GM12878 (cell line): ENCODE results near the gene EVC. TPM values are rescaled to one million over a fixed set of nuclear protein-coding genes. Genes with fewer than 3 reads are reported as not detected.

Experiments used
- ATAC-seq: fragments of 200-7000 bp; cut with Tn5 transposase; 3 replicates; pipeline ENCODE4 v1.9.1; 2020; ENCODE audit warnings: mild to moderate bottlenecking, moderate library complexity
- BruUV-seq: library from RNA; stranded (reverse); fragments of 400-500 nt; replicated peaks from 2 replicates; lab custom pipeline; 2021; lab: Mats Ljungman, UMichigan
- CTCF ChIA-PET: fragments of 300-600 bp; sonication (Branson Sonifier 250); formaldehyde crosslinking; extraction: SDS; loops from one replicate; lab custom pipeline; 2021; ENCODE audit warnings: inconsistent platforms; lab: Yijun Ruan, JAX
- POLR2A ChIA-PET: fragments of 350-600 bp; formaldehyde crosslinking; extraction: SDS; loops from one replicate; lab custom pipeline; 2021; ENCODE audit warnings: inconsistent platforms; lab: Charles Lee
- RAD21 ChIA-PET: fragments of 300-600 bp; sonication (Branson Sonifier 250); formaldehyde crosslinking; loops from one replicate; lab custom pipeline; 2023; ENCODE audit warnings: antibody characterized with exemption; ENCODE audit not compliant: unreplicated experiment; lab: Charles Lee
- SMC1A ChIA-PET: fragments of 300-600 bp; sonication (Branson Sonifier 250); formaldehyde crosslinking; loops from one replicate; lab custom pipeline; 2023; ENCODE audit not compliant: unreplicated experiment, uncharacterized antibody; lab: Charles Lee
- DNase-seq: peaks from one replicate; pipeline ENCODE4 v3.0.0-alpha.2; 2011; ENCODE audit warnings: low read depth, low spot score
- FAIRE-seq: peaks from 3 replicates; lab custom pipeline; 2011; peaks lifted over from hg19 to GRCh38; lab: Jason Lieb, UNC
- H2AFZ ChIP-seq: 2 replicates; pipeline ENCODE4 v1.6.0; 2011; ENCODE audit warnings: low read depth, low read length, control low read depth; ENCODE audit not compliant: control insufficient read depth
- H3K27ac ChIP-seq: 2 replicates; pipeline ENCODE4 v1.5.1; 2011; ENCODE audit warnings: control low read depth; ENCODE audit not compliant: control insufficient read depth, insufficient read depth
- H3K27me3 ChIP-seq, 2 experiments: replicated peaks in 1 of 2; 2 replicates each; pipeline versions ENCODE4 v1.6.0 to v1.6.1; 2011; ENCODE audit warnings: low read length in 1 of 2; ENCODE audit not compliant: control insufficient read depth in 2 of 2, insufficient read depth in 2 of 2
- H3K36me3 ChIP-seq, 2 experiments: 2 replicates each; pipeline ENCODE4 v1.5.1; 2011; ENCODE audit warnings: low read length in 1 of 2; ENCODE audit not compliant: control insufficient read depth in 2 of 2, insufficient read depth in 2 of 2
- H3K4me1 ChIP-seq: 2 replicates; pipeline ENCODE4 v1.6.1; 2011; ENCODE audit warnings: mild to moderate bottlenecking, low read length, moderate library complexity, mixed read lengths; ENCODE audit not compliant: control insufficient read depth, insufficient read depth
- H3K4me2 ChIP-seq: 2 replicates; pipeline ENCODE4 v1.6.0; 2011; ENCODE audit warnings: control low read depth; ENCODE audit not compliant: control insufficient read depth, insufficient read depth
- H3K4me3 ChIP-seq: fragments of 200-600 bp; sonication (generic); 2 replicates; pipeline ENCODE4 v1.5.1; 2016
- H3K79me2 ChIP-seq: 2 replicates; pipeline ENCODE4 v1.6.0; 2011; ENCODE audit warnings: low read length; ENCODE audit not compliant: control insufficient read depth, insufficient read depth
- H3K9ac ChIP-seq: 2 replicates; pipeline ENCODE4 v1.8.0; 2011; ENCODE audit warnings: low read length, control low read depth, mixed read lengths; ENCODE audit not compliant: control insufficient read depth, insufficient read depth
- H3K9me3 ChIP-seq: replicated peaks from 3 replicates; pipeline ENCODE4 v1.5.1; 2011; ENCODE audit warnings: mild to moderate bottlenecking, low read length; ENCODE audit not compliant: control insufficient read depth, insufficient read depth
- H4K20me1 ChIP-seq: 2 replicates; pipeline ENCODE4 v1.6.0; 2011; ENCODE audit not compliant: control insufficient read depth, insufficient read depth
- ASH2L ChIP-seq: fragments of 300-600, 200-600 bp; sonication (generic); IDR thresholded peaks from 2 replicates; pipeline ENCODE4 v1.6.1; 2017; ENCODE audit warnings: low read depth, mild to moderate bottlenecking, borderline replicate concordance
- CBX5 ChIP-seq: sonication (generic); IDR thresholded peaks from 2 replicates; pipeline ENCODE4 v1.6.1; 2016; ENCODE audit warnings: low read depth, moderate library complexity, mild to moderate bottlenecking, inconsistent platforms
- CHD1 ChIP-seq: IDR thresholded peaks from 2 replicates; pipeline ENCODE4 v1.6.1; 2012; ENCODE audit warnings: low read depth, low read length, improper control_type of control experiment
- DPF2 ChIP-seq: fragments of 450-650 bp; IDR thresholded peaks from 2 replicates; pipeline ENCODE4 v1.6.1; 2017; ENCODE audit warnings: mild to moderate bottlenecking
- HSF1 ChIP-seq: fragments of 150-350 bp; IDR thresholded peaks from 2 replicates; pipeline ENCODE4 v1.6.1; 2014; ENCODE audit warnings: mild to moderate bottlenecking, low read depth, low read length
- IKZF1 ChIP-seq: fragments of 450-650 bp; conservative IDR thresholded peaks from 2 replicates; pipeline ENCODE4 v1.6.1; 2017; ENCODE audit warnings: antibody characterized with exemption, mild to moderate bottlenecking
- JUNB ChIP-seq: IDR thresholded peaks from 2 replicates; pipeline ENCODE4 v1.6.1; 2016; ENCODE audit warnings: antibody characterized with exemption, mild to moderate bottlenecking
- LARP7 ChIP-seq: fragments of 450-650 bp; IDR thresholded peaks from 2 replicates; pipeline ENCODE4 v1.6.1; 2017; ENCODE audit warnings: mild to moderate bottlenecking
- MTA2 ChIP-seq: fragments of 450-650 bp; IDR thresholded peaks from 2 replicates; pipeline ENCODE4 v1.6.1; 2016; ENCODE audit warnings: low read depth, mild to moderate bottlenecking, moderate library complexity
- NR2C2 ChIP-seq: IDR thresholded peaks from 2 replicates; pipeline ENCODE4 v1.6.1; 2011; ENCODE audit warnings: borderline replicate concordance, low read depth; ENCODE audit not compliant: control insufficient read depth, insufficient read length
- PAX8 ChIP-seq: fragments of 450-650 bp; IDR thresholded peaks from 2 replicates; pipeline ENCODE4 v1.6.1; 2017; ENCODE audit warnings: mild to moderate bottlenecking, moderate library complexity
- PKNOX1 ChIP-seq: fragments of 450-650 bp; IDR thresholded peaks from 2 replicates; pipeline ENCODE4 v1.6.1; 2016; ENCODE audit warnings: mild to moderate bottlenecking
- POLR2AphosphoS2 ChIP-seq: IDR thresholded peaks from 2 replicates; pipeline ENCODE4 v1.6.1; 2011; ENCODE audit warnings: low read depth, mild to moderate bottlenecking, low read length, improper control_type of control experiment, moderate library complexity
- SPI1 ChIP-seq: IDR thresholded peaks from 2 replicates; pipeline ENCODE4 v1.6.1; 2011; ENCODE audit warnings: low read depth, mild to moderate bottlenecking, low read length, moderate library complexity, borderline replicate concordance; ENCODE audit not compliant: insufficient read depth
- STAT1 ChIP-seq: fragments of 450-650 bp; conservative IDR thresholded peaks from 2 replicates; pipeline ENCODE4 v1.6.1; 2014; ENCODE audit warnings: antibody characterized with exemption, mild to moderate bottlenecking
- WRNIP1 ChIP-seq: IDR thresholded peaks from 2 replicates; pipeline ENCODE4 v1.6.1; 2011; ENCODE audit warnings: low read depth, low read length, improper control_type of control experiment, borderline replicate concordance
- ZNF592 ChIP-seq: fragments of 450-650 bp; IDR thresholded peaks from 2 replicates; pipeline ENCODE4 v1.6.1; 2017; ENCODE audit warnings: mild to moderate bottlenecking, moderate library complexity
- WGBS: methylation state at CpG from one replicate; pipeline ENCODE4 v1.1.6; 2016; ENCODE audit warnings: low lambda C conversion rate; ENCODE audit not compliant: insufficient replicate concordance, insufficient coverage; ENCODE audit errors: missing lambda C conversion rate; 5-methylcytosine and 5-hydroxymethylcytosine counted together
- in situ Hi-C: fragments of 300-500 bp; cut with MboI; formaldehyde crosslinking; loops from 9 replicates; pipeline ENCODE4 v1.14.3; 2018; ENCODE audit warnings: mixed read lengths
- intact Hi-C: fragments of 100-400 bp; cut with micrococcal nuclease; formaldehyde crosslinking; loops from one replicate; pipeline ENCODE4 v1.14.2; 2022; ENCODE audit not compliant: unreplicated experiment
- polyA plus RNA-seq, 11 experiments: library from polyadenylated mRNA; depleted of rRNA in 4 of 11; unstranded in 6 of 11; stranded (reverse) in 5 of 11; fragments of >200 nt; fragmentation: Nextera tagmentation in 4 of 11; fragmentation: Illumina TruSeq in 1 of 11; extraction: Ambion mirVana in 4 of 11; extraction: Trizol in 1 of 11; gene quantifications; 1 replicate in 1 of 11; 2 replicates in 10 of 11; pipeline versions ENCODE4 v1.2.1 to v1.2.3, GENCODE V29; 2011 to 2016; ENCODE audit warnings: inconsistent platforms in 2 of 11, missing spikeins in 2 of 11, low read depth in 1 of 11
- total RNA-seq, 4 experiments: library from RNA; depleted of rRNA in 3 of 4; stranded (reverse); fragments of >200 nt in 3 of 4; fragmentation: Illumina TruSeq in 1 of 4; extraction: Trizol in 1 of 4; gene quantifications; 2 replicates each; pipeline versions ENCODE4 v1.2.1 to v1.2.3, GENCODE V29; 2013 to 2021

EVC gene
- total and polyA plus RNA-seq, 10 of the 15 experiments (the other 5 are each of a cell fraction or from before 2014, with no cell fraction given): 0.87 to 55.9 (median 15.6) TPM

- Histone ChIP-seq H3K79me2 (no peaks in the 10 kb centered on the region), H3K9ac (no peak overlapping the region), H3K4me3 (no peak overlapping the region), H2AFZ (no peak overlapping the region), H3K9me3 (no peaks in the 10 kb centered on the region), H3K36me3 (peaks cover 0 to 2% of the 10 kb centered on the region in 2 experiments; a peak in 3 of 4 replicates), H4K20me1 (no peaks in the 10 kb centered on the region), H3K4me1 (no peaks in the 10 kb centered on the region), H3K4me2 (no peak overlapping the region), H3K27ac (no peak overlapping the region), H3K27me3 (no peaks in the 10 kb centered on the region)
- ChIA-PET SMC1A (no interaction called here), RAD21 (no interaction called here), POLR2A (no interaction called here), CTCF (interaction anchor here (1.6 kb wide), 1 partner anchor 12 kb away, joined by 5 read pairs; no protein-coding TSS in a partner anchor)
- 43% methylated on average over 9 of the region's 10 CpGs for WGBS
- in situ Hi-C loops (no loop called here), intact Hi-C loops (no loop called here)
- BruUV-seq: no TSS peak
- FAIRE-seq (no peak), DNase-seq (no peak), ATAC-seq (no peak)
- TF ChIP-seq MTA2: no peak
- no peak for TF ChIP-seq JUNB
- no peak for TF ChIP-seq PKNOX1
- no peak for TF ChIP-seq HSF1
- no peak for TF ChIP-seq LARP7
- no peak for TF ChIP-seq PAX8
- TF ChIP-seq STAT1: no peak
- no peak for TF ChIP-seq WRNIP1
- TF ChIP-seq CBX5: no peak
- no peak for TF ChIP-seq SPI1
- TF ChIP-seq ASH2L: no peak
- no peak for TF ChIP-seq DPF2
- TF ChIP-seq POLR2AphosphoS2: no peak
- TF ChIP-seq NR2C2: no peak
- no peak for TF ChIP-seq IKZF1
- no peak for TF ChIP-seq ZNF592
- no peak for TF ChIP-seq CHD1
These were observed 89.5 kb downstream of the EVC start for GRCh38 chr4:5800496-5800895.
